ENCODE data around the gene ITPA. TPM values are rescaled to one million over a fixed set of nuclear protein-coding genes. Genes with fewer than 3 reads are reported as not detected.
A peak's percentile ranks its signal among the peaks of the same experiment; 100 is the strongest.
"Not testable (repeated sequence)": the region's sequence is repeated elsewhere in the genome, so short reads cannot be mapped to it uniquely, and the experiment has no call there.

ITPA gene
- total RNA-seq, 1 experiment from 2014 or later, result 59.3 TPM

DNA sequence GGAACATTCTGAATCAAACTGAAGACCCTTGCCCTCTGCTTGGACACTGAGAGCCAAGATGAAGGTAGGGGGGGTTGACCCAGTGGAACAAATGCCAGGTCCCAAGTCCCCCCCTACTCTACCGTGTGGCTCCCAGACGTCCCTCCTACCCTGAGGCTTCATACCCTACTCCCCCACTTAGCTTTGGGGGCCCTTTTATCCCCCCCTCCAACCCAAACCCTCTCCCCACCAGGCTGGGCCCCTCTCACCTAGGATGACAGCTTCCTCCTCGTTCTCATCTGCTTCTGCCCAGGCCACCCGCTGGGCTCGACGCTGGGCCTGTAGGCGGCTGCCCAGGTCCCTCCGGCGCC is 6.4 kb upstream of the ITPA start:
- no peak for DNase-seq (ENCODE audit: low read depth in 1 of 2, low spot score in 2 of 2)
- H3K36me3 ChIP-seq, result peaks cover 36% of the 10 kb centered on the region
- no peaks in the 10 kb centered on the region for H3K27me3 ChIP-seq (replicated peaks)
- peaks cover 11% of the 10 kb centered on the region for H3K4me1 ChIP-seq (replicated peaks)
- no peak overlapping the region for H3K27ac ChIP-seq
- peak overlapping the region; percentile 67 for H3K4me3 ChIP-seq
- H3K9me3 ChIP-seq (replicated peaks), result no peaks in the 10 kb centered on the region

DNA sequence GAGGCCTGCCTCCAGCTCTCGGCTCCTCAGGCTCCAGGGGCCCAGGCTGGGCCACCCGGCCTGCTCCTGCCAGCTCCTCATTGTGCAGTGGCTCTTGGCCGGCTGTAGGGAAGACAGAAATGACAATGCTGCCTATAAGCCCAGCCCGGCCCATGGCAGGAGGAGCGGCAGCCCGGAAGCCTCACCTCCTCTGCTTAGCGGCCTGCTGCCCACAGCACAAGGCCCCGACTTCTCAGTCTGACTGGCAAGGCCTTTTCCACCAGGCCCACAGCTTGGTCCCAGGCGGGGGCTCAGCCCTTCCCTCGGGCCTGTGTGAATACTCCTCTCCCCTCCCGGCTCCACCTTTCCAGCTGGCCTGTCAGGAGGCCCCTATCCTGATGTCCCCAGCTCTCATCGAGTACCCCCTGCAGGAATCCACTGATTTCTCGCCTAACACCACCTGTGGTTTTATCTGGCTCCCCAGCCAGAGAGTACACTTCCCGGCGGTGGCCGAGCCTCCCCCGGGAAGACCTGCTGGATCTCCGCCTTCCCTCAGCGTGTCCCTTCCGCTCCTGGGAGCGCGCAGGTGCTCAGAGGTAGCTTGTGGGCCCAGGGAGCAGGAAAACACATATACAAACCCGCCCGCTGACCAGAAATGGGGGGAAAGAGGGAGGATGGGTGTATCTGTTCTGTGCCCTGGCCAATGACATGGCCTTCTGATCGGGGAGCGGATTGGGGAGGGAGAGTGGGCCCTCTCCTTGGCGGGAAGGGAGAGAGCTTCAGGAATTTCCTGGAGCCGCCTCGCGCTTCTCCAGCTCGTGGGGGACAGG is 5.8 kb upstream of the ITPA start:
- Histone ChIP-seq H3K4me1 (replicated peaks) (peaks cover 16% of the 10 kb centered on the region), H3K36me3 (peaks cover 36% of the 10 kb centered on the region), H3K27me3 (replicated peaks) (no peaks in the 10 kb centered on the region), H3K9me3 (replicated peaks) (no peaks in the 10 kb centered on the region), H3K4me3 (peak overlapping the region; percentile 67), H3K27ac (no peak overlapping the region)
- DNase-seq (ENCODE audit: low read depth in 1 of 2, low spot score in 2 of 2), result peak in 1 of 2 experiments; percentile 19

DNA sequence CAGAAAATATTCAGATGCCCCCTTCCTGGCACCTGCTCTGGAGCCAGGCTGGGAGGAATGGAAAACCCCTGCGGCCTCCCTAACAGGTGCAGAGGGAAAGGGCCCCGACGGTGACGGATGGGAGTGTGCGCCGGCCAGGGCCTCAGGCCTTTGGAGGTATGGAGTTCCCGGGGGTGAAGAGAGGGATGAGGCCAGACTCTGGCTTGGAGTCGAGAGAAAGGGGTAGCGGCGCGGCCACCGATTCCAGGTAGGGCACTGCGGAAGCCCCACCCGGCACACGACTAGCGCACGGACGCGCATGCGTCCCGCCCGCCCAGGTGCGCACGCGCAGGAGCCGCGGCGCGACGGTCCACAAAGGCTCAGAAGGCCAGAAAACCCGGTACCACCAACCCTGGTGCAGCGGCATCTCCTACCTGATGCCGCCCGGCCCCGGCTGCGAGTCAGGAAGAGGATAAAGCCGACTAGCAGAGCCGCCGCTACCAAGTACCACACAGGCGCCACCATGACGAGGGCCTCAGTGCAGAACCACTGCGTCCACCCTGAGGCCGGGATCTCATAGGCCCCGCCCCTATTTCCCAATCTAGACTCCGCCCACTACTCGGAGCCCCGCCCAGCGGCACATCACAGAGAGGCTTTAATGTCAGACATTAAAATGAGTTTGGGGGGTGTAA is 5.0 kb upstream of the ITPA start, which contains the start of gene DDRGK1:
DDRGK1 (minus strand) TSS at position 559 of the 671 bp plus-strand sequence; CDS start at position 504, 55 bp downstream.
- H3K9me3 ChIP-seq (replicated peaks), result no peaks in the 10 kb centered on the region
- peaks cover 20% of the 10 kb centered on the region for H3K4me1 ChIP-seq (replicated peaks)
- H3K36me3 ChIP-seq, result peaks cover 35% of the 10 kb centered on the region
- H3K4me3 ChIP-seq, result peak within 1 kb of the TSS; percentile 67
- DNase-seq (ENCODE audit: low read depth in 1 of 2, low spot score in 2 of 2), result peak; percentile 83 to 88
- no peak within 1 kb of the TSS for H3K27ac ChIP-seq
- H3K27me3 ChIP-seq (replicated peaks), result no peaks in the 10 kb centered on the region

DNA sequence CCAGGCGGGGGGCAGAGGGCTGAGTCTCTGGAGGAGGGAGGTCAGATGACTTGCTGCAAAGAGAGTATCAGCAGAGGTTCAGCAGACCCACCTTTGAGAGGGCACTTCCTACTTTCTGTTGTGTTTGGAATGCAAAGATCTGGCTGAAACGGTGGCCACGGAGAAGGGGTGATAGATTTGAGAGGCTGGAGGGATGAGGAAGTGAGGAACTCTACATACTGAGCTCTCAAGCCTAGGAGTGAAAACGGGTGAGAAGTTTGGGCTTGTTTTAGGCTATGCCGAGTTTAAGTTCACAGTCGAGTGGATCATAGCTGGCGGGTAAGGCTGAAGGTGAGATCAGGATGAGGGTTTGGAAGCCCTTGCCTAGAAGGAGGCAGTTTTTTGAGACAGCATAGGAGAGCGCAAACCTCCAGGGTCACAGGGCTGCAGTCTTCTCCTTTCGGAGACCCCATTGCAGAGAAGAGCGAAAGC is 477 bp upstream of the ITPA start:
- no peaks in the 10 kb centered on the region for H3K9me3 ChIP-seq (replicated peaks)
- no peak for DNase-seq (ENCODE audit: low read depth in 1 of 2, low spot score in 2 of 2)
- H3K4me1 ChIP-seq (replicated peaks), result peaks cover 17% of the 10 kb centered on the region
- peak overlapping the region; percentile 88 for H3K27ac ChIP-seq
- peaks cover 23% of the 10 kb centered on the region for H3K36me3 ChIP-seq
- H3K27me3 ChIP-seq (replicated peaks), result no peaks in the 10 kb centered on the region
- H3K4me3 ChIP-seq, result peak overlapping the region; percentile 92

DNA sequence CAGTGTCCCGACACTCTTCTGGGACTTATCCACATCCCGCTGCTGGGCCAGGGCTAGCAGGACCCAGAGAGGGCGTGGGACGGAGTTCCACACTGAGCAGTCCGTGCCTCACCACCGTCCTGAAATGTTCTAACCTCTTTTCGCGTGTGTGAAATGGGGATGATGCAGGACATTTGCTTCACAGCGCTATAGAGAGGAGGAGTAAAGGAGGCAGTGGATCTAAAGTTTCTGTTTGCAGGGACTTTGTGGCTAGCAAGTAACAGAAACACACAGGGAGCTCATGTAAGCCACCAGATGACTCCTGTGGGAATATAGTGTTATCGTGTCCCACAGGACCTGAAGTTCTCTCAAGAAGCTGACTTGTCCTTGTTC is 634 bp downstream of the ITPA start:
- Histone ChIP-seq H3K27me3 (replicated peaks) (no peaks in the 10 kb centered on the region), H3K4me3 (peak overlapping the region; percentile 92), H3K36me3 (peaks cover 29% of the 10 kb centered on the region), H3K9me3 (replicated peaks) (no peaks in the 10 kb centered on the region), H3K27ac (peak overlapping the region; percentile 88; the same call in 1 of the 2 replicates), H3K4me1 (replicated peaks) (peaks cover 15% of the 10 kb centered on the region)
- no peak for DNase-seq (ENCODE audit: low read depth in 1 of 2, low spot score in 2 of 2)

DNA sequence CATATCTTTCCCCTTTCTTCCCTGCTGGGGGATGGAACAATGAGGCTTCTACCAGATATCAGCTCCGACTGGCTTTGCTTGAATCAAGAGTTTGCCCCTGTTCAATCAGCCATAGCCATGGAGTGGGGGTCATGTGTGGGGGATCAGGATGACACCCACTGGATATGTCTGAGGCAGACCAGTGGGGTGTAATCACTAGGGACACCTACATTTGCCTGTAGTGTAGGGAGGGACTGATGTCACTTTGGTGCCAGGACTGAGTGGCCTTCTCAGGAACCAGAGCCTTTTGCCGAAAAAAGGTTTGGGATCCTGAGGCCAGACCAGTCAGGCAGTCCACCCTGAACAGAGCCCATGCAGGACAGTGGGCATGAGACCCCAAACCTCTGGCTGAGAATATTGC is 1.0 kb downstream of the ITPA start:
- DNase-seq (ENCODE audit: low read depth in 1 of 2, low spot score in 2 of 2), result no peak
- Histone ChIP-seq H3K27ac (0 out of 2 replicates have a peak overlapping the region, but pooled peaks have one; percentile 88), H3K4me3 (peak overlapping the region; percentile 92), H3K4me1 (replicated peaks) (peaks cover 15% of the 10 kb centered on the region), H3K27me3 (replicated peaks) (no peaks in the 10 kb centered on the region), H3K36me3 (peaks cover 32% of the 10 kb centered on the region), H3K9me3 (replicated peaks) (no peaks in the 10 kb centered on the region)

DNA sequence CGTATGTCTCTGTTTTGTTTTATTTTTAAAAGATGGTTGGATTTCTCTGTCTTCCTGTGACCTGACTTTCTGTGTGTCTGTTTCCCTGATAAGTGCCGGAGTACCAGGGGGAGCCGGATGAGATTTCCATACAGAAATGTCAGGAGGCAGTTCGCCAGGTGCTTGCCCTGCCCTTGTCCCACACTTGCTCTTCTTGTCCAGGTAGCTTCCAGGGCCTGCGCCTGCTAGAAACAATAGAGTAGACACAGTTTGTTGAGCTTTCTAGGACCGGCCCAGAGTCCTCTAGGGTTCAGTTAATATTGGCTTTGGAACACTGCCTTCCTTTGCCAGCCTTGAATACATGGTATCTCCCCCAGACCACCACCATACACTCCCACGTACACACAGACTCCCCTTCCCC is 3.9 kb downstream of the ITPA start:
- peaks cover 16% of the 10 kb centered on the region for H3K4me1 ChIP-seq (replicated peaks)
- H3K4me3 ChIP-seq, result no peak overlapping the region
- no peak overlapping the region for H3K27ac ChIP-seq
- no peaks in the 10 kb centered on the region for H3K27me3 ChIP-seq (replicated peaks)
- no peak for DNase-seq (ENCODE audit: low read depth in 1 of 2, low spot score in 2 of 2)
- H3K9me3 ChIP-seq (replicated peaks), result no peaks in the 10 kb centered on the region
- peaks cover 44% of the 10 kb centered on the region for H3K36me3 ChIP-seq

DNA sequence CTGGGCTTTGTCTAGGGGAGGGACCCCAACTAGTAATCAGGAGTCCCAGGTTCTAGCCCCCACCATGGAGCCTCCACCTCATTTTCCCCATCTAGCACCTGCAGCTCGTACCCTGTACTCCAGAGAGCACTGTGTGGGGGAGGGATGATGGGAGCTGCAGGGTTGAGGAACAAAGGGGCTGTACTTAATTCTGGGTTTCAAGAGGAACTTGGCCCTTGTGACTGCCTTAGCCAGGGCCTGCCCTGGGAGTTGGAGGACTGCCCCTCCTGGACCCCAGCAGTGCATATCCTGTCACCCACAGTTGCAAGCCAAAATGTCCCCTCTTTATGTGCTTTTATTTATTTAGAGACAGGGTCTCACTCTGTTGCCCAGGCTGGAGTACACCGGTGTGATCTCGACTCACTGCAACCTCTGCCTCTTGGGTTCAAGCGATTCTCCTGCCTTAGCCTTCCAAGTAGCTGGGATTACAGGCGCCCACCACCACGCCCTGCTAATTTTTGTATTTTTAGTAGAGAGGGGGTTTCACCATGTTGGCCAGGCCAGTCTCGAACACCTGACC is 6.1 kb downstream of the ITPA start:
- H3K27me3 ChIP-seq (replicated peaks); H3K4me3 ChIP-seq; H3K4me1 ChIP-seq (replicated peaks); DNase-seq (ENCODE audit: low read depth in 1 of 2, low spot score in 2 of 2); H3K9me3 ChIP-seq (replicated peaks); H3K27ac ChIP-seq: not testable (repeated sequence)
- peaks cover 50% of the 10 kb centered on the region for H3K36me3 ChIP-seq

DNA sequence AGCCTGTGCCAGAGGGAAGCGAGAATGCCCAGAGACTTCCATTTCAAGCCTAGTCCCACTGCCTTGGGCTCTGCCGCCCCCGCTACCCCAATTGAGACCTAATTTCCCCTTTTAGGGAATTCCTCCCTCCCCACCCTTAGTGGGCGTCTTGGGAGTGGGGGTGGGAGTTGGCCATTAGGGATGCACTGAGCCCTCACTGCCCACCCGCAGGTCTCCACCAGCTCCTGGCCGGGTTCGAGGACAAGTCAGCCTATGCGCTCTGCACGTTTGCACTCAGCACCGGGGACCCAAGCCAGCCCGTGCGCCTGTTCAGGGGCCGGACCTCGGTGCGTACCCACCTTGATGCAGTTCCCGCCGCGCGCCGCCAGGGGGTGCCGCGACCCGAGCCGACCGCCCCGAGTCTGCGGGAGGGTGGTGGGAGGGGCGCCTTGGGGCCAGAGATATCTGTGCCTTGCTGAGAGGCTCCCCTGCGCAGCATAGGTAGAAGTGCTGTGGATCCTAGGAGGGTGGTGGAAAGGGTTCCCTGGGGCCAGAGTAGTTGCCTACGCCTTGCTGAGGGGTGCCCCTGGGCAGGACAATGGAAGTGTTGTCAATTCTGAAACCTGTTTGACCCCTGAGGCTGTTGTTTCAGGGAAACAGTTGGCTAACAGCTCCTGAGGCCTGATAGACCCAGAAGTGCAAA is 9.2 kb downstream of the ITPA start:
- H3K9me3 ChIP-seq (replicated peaks), result no peaks in the 10 kb centered on the region
- DNase-seq (ENCODE audit: low read depth in 1 of 2, low spot score in 2 of 2), result peak; percentile 33 to 59
- peaks cover 61% of the 10 kb centered on the region for H3K36me3 ChIP-seq
- no peak overlapping the region for H3K27ac ChIP-seq
- H3K4me3 ChIP-seq, result no peak overlapping the region
- H3K4me1 ChIP-seq (replicated peaks), result 0 out of 2 replicates have a peak, but pooled peaks cover 7% of the 10 kb centered on the region
- no peaks in the 10 kb centered on the region for H3K27me3 ChIP-seq (replicated peaks)

DNA sequence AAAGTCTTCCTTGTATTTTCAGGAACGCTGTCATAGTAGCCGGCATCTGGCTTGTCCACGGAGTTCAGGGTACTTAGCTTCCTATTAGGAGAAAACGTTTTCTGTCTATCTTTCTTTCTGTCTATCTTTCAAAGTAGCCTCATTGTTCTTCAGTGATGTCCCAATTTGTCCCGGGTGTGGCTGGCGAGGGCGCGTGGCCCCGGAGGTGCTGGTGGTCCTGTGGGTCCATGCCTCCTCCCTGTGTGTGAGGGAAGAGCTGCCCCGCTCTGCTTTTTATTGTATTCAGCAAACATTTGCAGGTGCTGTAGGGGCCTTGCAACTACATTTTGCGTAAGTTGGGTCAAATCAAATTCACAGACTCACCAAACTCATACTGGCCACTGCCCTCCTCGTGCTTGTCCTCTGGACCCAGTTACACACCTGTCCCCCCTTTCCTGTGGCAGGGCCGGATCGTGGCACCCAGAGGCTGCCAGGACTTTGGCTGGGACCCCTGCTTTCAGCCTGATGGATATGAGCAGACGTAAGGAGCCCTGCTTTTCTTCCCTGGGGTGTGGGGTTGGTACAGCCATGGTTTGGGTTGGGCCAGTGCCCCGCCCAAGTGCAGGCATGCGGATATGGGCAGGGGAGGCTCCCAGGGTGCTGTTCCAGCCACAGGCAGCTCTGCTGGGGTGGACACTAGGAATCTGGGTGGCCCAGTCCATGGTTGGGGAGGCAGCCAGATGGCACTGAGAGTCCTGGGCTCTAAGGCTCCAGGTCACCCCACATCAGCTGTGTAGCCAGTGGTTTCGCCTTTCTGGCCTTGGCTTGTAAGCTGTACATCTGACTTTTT is 12.3 kb downstream of the ITPA start:
- Histone ChIP-seq H3K27me3 (replicated peaks) (no peaks in the 10 kb centered on the region), H3K4me1 (replicated peaks) (0 out of 2 replicates have a peak, but pooled peaks cover 7% of the 10 kb centered on the region), H3K9me3 (replicated peaks) (no peaks in the 10 kb centered on the region), H3K27ac (no peak overlapping the region), H3K4me3 (no peak overlapping the region), H3K36me3 (peaks cover 42% of the 10 kb centered on the region)
- no peak for DNase-seq (ENCODE audit: low read depth in 1 of 2, low spot score in 2 of 2)

DNA sequence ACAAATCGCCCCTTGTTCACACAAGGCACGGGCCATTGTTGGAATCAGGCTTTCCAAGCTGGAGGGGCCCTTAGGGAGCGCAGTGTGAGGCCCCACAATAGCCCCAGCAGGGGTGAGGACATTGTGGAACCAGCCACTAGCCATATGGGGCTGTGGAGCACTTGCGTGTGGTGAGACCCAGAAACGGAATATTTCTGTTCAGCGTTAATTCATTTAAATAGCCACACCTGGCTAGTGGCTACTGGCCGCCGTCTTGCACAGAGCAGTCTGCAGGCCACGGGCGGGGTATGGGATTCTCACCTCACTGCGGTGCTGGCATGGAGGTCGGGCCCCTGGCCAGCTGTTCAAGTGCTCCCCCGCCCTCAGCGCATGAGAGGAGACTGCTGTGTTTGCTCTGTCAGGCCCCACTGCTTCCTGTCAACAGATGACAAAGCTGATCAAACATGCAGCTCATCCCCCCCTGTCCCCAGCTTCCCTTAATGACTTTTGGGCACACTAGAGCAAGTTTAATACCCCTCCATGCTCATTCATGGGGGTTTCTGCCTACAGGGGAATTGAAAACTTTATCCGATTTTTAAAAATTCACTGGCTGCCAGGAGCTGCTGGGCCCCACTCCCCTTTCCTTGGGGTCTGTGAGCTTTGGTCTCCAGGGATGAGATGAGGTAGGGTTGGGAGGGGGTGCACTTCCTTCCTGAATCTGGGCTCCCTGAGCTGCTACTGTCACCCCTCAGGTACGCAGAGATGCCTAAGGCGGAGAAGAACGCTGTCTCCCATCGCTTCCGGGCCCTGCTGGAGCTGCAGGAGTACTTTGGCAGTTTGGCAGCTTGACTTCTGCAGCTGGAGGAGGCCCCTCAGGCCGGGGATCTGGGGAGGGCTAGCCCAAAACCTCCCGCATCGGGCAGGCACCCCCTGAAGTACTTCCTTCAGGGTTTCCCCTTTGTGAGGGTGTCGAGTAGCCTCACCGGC is 13.6 kb downstream of the ITPA start:
- H3K36me3 ChIP-seq, result peaks cover 36% of the 10 kb centered on the region
- H3K27ac ChIP-seq, result no peak overlapping the region

DNA sequence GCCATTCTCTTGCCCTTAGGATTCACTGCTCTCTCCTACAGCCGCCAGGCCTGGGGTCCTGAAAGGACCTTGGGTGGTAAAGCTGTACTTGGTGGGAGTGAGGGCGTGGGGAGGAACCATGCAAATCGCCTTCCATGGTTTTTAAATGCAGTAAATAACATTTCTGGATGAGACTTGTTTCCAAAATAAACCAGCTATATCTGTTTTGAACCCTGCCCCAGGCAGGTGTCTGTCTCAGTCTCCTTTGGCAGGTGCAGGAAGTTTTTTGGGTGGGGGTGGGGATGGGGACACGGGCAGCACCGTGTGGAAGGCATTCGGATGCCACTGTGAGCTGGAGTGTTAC is 14.3 kb downstream of the ITPA start:
- Histone ChIP-seq H3K36me3 (peaks cover 29% of the 10 kb centered on the region), H3K9me3 (replicated peaks) (no peaks in the 10 kb centered on the region), H3K4me3 (no peak overlapping the region), H3K27ac (no peak overlapping the region), H3K4me1 (replicated peaks) (0 out of 2 replicates have a peak, but pooled peaks cover under 1% of the 10 kb centered on the region), H3K27me3 (replicated peaks) (no peaks in the 10 kb centered on the region)
- DNase-seq (ENCODE audit: low read depth in 1 of 2, low spot score in 2 of 2), result no peak

More for the DNA sequence above, 13.6 kb downstream of the ITPA start:
- no peak for DNase-seq (ENCODE audit: low read depth in 1 of 2, low spot score in 2 of 2)
- no peak overlapping the region for H3K4me3 ChIP-seq
- H3K9me3 ChIP-seq (replicated peaks), result no peaks in the 10 kb centered on the region
- H3K4me1 ChIP-seq (replicated peaks), result 0 out of 2 replicates have a peak, but pooled peaks cover 7% of the 10 kb centered on the region
- H3K27me3 ChIP-seq (replicated peaks), result no peaks in the 10 kb centered on the region
